ENCODE data around the gene KCNB1. TPM values are rescaled to one million over a fixed set of nuclear protein-coding genes. Genes with fewer than 3 reads are reported as not detected.

KCNB1 gene
- total RNA-seq, 1 experiment from 2014 or later: 0.04 TPM

- POLR2A ChIA-PET (ENCODE audit: unreplicated experiment): no interaction called here
- CTCF ChIA-PET: no interaction called here
- H3K4me3 ChIP-seq: no peak overlapping the region
- BruUV-seq (replicated peaks): no TSS peak
- H3K79me2 ChIP-seq (ENCODE audit: low read depth): no peaks in the 10 kb centered on the region
- H3K4me1 ChIP-seq (replicated peaks; ENCODE audit: insufficient read depth): no peaks in the 10 kb centered on the region
- H3K27ac ChIP-seq: no peak overlapping the region
- H3K9me2 ChIP-seq (ENCODE audit: insufficient read depth): no peaks in the 10 kb centered on the region
- peaks cover 85% of the 10 kb centered on the region for H3K27me3 ChIP-seq (ENCODE audit: insufficient read depth, low read depth)
- no peak for TF ChIP-seq EZH2 (IDR thresholded peaks at IDR 0.05; ENCODE audit: low read depth)
- TF ChIP-seq CTCF (conservative IDR thresholded peaks at IDR 0.05): no peak
- H3K9me3 ChIP-seq (ENCODE audit: insufficient read depth, low read depth): no peaks in the 10 kb centered on the region
- no peaks in the 10 kb centered on the region for H3F3A ChIP-seq (ENCODE audit: insufficient read depth, low read depth)
- no peaks in the 10 kb centered on the region for H3K36me3 ChIP-seq (ENCODE audit: low read depth)
- H2AFZ ChIP-seq: no peak overlapping the region
- H3K4me2 ChIP-seq: no peak overlapping the region
- H4K20me1 ChIP-seq (ENCODE audit: insufficient read depth): no peaks in the 10 kb centered on the region
- no peak for DNase-seq
- intact Hi-C loops (cut with micrococcal nuclease; ENCODE audit: unreplicated experiment): no loop called here
These were observed 25.0 kb downstream of the KCNB1 start for GRCh38 chr20:49457444-49457843.

GRCh38 chr20:49456646-49457045, 25.8 kb downstream of the KCNB1 start:
- ChIA-PET POLR2A (ENCODE audit: unreplicated experiment) (no interaction called here), CTCF (no interaction called here)
- TF ChIP-seq EZH2 (IDR thresholded peaks at IDR 0.05; ENCODE audit: low read depth) (no peak), CTCF (conservative IDR thresholded peaks at IDR 0.05) (no peak)
- H3K36me3 ChIP-seq (ENCODE audit: low read depth): no peaks in the 10 kb centered on the region
- H3F3A ChIP-seq (ENCODE audit: insufficient read depth, low read depth): no peaks in the 10 kb centered on the region
- BruUV-seq (replicated peaks): no TSS peak
- DNase-seq: no peak
- no peaks in the 10 kb centered on the region for H4K20me1 ChIP-seq (ENCODE audit: insufficient read depth)
- no peaks in the 10 kb centered on the region for H3K79me2 ChIP-seq (ENCODE audit: low read depth)
- no peak overlapping the region for H3K27ac ChIP-seq
- H3K4me2 ChIP-seq: no peak overlapping the region
- H3K9me3 ChIP-seq (ENCODE audit: insufficient read depth, low read depth): no peaks in the 10 kb centered on the region
- no peak overlapping the region for H3K4me3 ChIP-seq
- H3K4me1 ChIP-seq (replicated peaks; ENCODE audit: insufficient read depth): no peaks in the 10 kb centered on the region
- H2AFZ ChIP-seq: no peak overlapping the region
- intact Hi-C loops (cut with micrococcal nuclease; ENCODE audit: unreplicated experiment): no loop called here
- H3K9me2 ChIP-seq (ENCODE audit: insufficient read depth): no peaks in the 10 kb centered on the region
- H3K27me3 ChIP-seq (ENCODE audit: insufficient read depth, low read depth): peaks cover 77% of the 10 kb centered on the region

- no peaks in the 10 kb centered on the region for H4K20me1 ChIP-seq (ENCODE audit: insufficient read depth)
- no peak for DNase-seq
- BruUV-seq (replicated peaks): no TSS peak
- CTCF ChIA-PET: interaction anchor here (0.6 kb wide), 1 partner anchor 39 kb away, joined by 6 read pairs; no protein-coding TSS in a partner anchor
- TF ChIP-seq EZH2 (IDR thresholded peaks at IDR 0.05; ENCODE audit: low read depth): no peak
- TF ChIP-seq CTCF (conservative IDR thresholded peaks at IDR 0.05): no peak
- H3K9me3 ChIP-seq (ENCODE audit: insufficient read depth, low read depth): no peaks in the 10 kb centered on the region
- H3K27me3 ChIP-seq (ENCODE audit: insufficient read depth, low read depth): peaks cover 68% of the 10 kb centered on the region
- no peaks in the 10 kb centered on the region for H3K36me3 ChIP-seq (ENCODE audit: low read depth)
- no peaks in the 10 kb centered on the region for H3K79me2 ChIP-seq (ENCODE audit: low read depth)
- H3K9me2 ChIP-seq (ENCODE audit: insufficient read depth): no peaks in the 10 kb centered on the region
- H3K4me3 ChIP-seq: no peak overlapping the region
- POLR2A ChIA-PET (ENCODE audit: unreplicated experiment): no interaction called here
- no peak overlapping the region for H3K27ac ChIP-seq
- no peaks in the 10 kb centered on the region for H3F3A ChIP-seq (ENCODE audit: insufficient read depth, low read depth)
- H3K4me2 ChIP-seq: no peak overlapping the region
- no peak overlapping the region for H2AFZ ChIP-seq
- intact Hi-C loops (cut with micrococcal nuclease; ENCODE audit: unreplicated experiment): no loop called here
- H3K4me1 ChIP-seq (replicated peaks; ENCODE audit: insufficient read depth): no peaks in the 10 kb centered on the region
These were observed 26.8 kb downstream of the KCNB1 start for GRCh38 chr20:49455691-49456090.

Data from PC-9 (cell line).